Measurements from ENCODE around the gene C1QB.
A peak's percentile ranks its signal among the peaks of the same experiment; 100 is the strongest.
"Not testable (repeated sequence)": the region's sequence is repeated elsewhere in the genome, so short reads cannot be mapped to it uniquely, and the experiment has no call there.

C1QB gene

GRCh38 chr1:22702296-22703085, 49.5 kb downstream of the C1QB start:
- DNase-seq, result no peak

GRCh38 chr1:22704440-22705067, 51.5 kb downstream of the C1QB start:
- peak; percentile 79 for DNase-seq

GRCh38 chr1:22705586-22705985, 52.5 kb downstream of the C1QB start:
- no peak for DNase-seq

GRCh38 chr1:22706100-22706499, 53.1 kb downstream of the C1QB start:
- DNase-seq, result not testable (repeated sequence)

GRCh38 chr1:22708777-22709176, 55.7 kb downstream of the C1QB start:
- DNase-seq, result no peak

- DNase-seq, result no peak
These were observed 56.2 kb downstream of the C1QB start for GRCh38 chr1:22709227-22709626.

- peak; percentile 37 for DNase-seq
These were observed 57.1 kb downstream of the C1QB start for GRCh38 chr1:22709891-22710700.

- DNase-seq, result peak; percentile 32
These were observed 57.6 kb downstream of the C1QB start, which contains the start of gene EPHB2 for GRCh38 chr1:22710701-22711049. Gene EPHB2 (plus strand): TSS chr1:22710839. CDS start chr1:22710983, 144 bp downstream.

GRCh38 chr1:22711071-22711470, 58.0 kb downstream of the C1QB start:
- no peak for DNase-seq

Measured in activated naive CD4-positive, alpha-beta T cell treated with Interleukin-2 at 50 U/mL for 16 hours (primary cell).